Breast epithelium (tissue), 4 donors: Measurements from ENCODE around the gene TSPO. TPM values are rescaled to one million over a fixed set of nuclear protein-coding genes. Genes with fewer than 3 reads are reported as not detected.
"Not testable (repeated sequence)": the region's sequence is repeated elsewhere in the genome, so short reads cannot be mapped to it uniquely, and the experiment has no call there.

Experiments used
- DNase-seq, 2 donors: peaks; one replicate each; pipeline ENCODE4 v3.0.0-alpha.2; 2019; ENCODE audit warnings: low spot score in 2 of 2
- H3K27ac ChIP-seq, 2 donors: fragments of 200-600 bp; sonication (generic) in 1 of 2; one replicate each; pipeline ENCODE4 v1.5.1; 2016 to 2019; ENCODE audit warnings: mild to moderate bottlenecking in 1 of 2
- H3K27me3 ChIP-seq, 2 donors: fragments of 200-600 bp; sonication (generic) in 1 of 2; one replicate each; pipeline versions ENCODE4 v1.5.1 to v1.6.0; 2017 to 2019; ENCODE audit warnings: control low read depth in 1 of 2, mild to moderate bottlenecking in 1 of 2
- H3K36me3 ChIP-seq: fragments of 200-600 bp; one replicate; pipeline ENCODE4 v1.5.1; 2019
- H3K4me1 ChIP-seq, 2 donors: fragments of 200-600 bp; sonication (generic); one replicate each; pipeline ENCODE4 v1.5.1; 2016 to 2019; ENCODE audit warnings: control low read depth in 1 of 2
- H3K4me3 ChIP-seq, 3 donors: fragments of 200-600 bp; sonication (generic); 1 replicate in 2 of 3; 2 replicates in 1 of 3; pipeline ENCODE4 v1.5.1; 2016 to 2019; ENCODE audit warnings: mild to moderate bottlenecking in 3 of 3, moderate library complexity in 2 of 3
- H3K9me3 ChIP-seq, 2 donors: fragments of 200-600 bp; sonication (generic) in 1 of 2; one replicate each; pipeline ENCODE4 v1.5.1; 2016 to 2019; ENCODE audit warnings: control low read depth in 1 of 2
- POLR2A ChIP-seq: fragments of 450-650 bp; IDR thresholded peaks from one replicate; pipeline ENCODE4 v1.6.1; 2016; ENCODE audit warnings: antibody characterized with exemption, mild to moderate bottlenecking, moderate library complexity
- POLR2AphosphoS5 ChIP-seq, 3 donors: sonication (generic); formaldehyde crosslinking; IDR thresholded peaks; one replicate each; pipeline ENCODE4 v1.6.1; 2017; ENCODE audit warnings: antibody characterized with exemption in 3 of 3
- intact Hi-C: fragments of 100-400 bp; cut with DNase I; formaldehyde crosslinking; loops from one replicate; pipeline ENCODE4 v1.15.1; 2023; ENCODE audit warnings: low total_unique reads
- total RNA-seq, 3 donors: library from RNA; depleted of rRNA; stranded (reverse); fragments of >200 nt; gene quantifications; one replicate each; pipeline ENCODE4 v1.1.0, GENCODE V29; 2016
- TF ChIP-seq, protein P1 (sequence below), 3 donors: fragments of 450-650 bp; IDR thresholded peaks; one replicate each; pipeline ENCODE4 v1.5.1; 2016 to 2017; ENCODE audit warnings: antibody characterized with exemption in 3 of 3, mild to moderate bottlenecking in 3 of 3, moderate library complexity in 3 of 3

Gene TSPO
- total RNA-seq: 100 to 1,000 TPM; 250 to 468 (median 284) TPM

GRCh38 chr22:43151251-43152002 is at the start of gene TSPO:
Gene TSPO, plus strand, starts transcription at chr22:43151559. Its CDS starts 7,680 bp downstream, at chr22:43159239.
- Histone ChIP-seq H3K4me3 (peak within 1 kb of the TSS; percentile 88 to 93 (median 89)), H3K4me1 (no peaks in the 10 kb centered on the region), H3K36me3 (no peaks in the 10 kb centered on the region), H3K27me3 (no peaks in the 10 kb centered on the region), H3K9me3 (no peaks in the 10 kb centered on the region), H3K27ac (peak within 1 kb of the TSS; percentile 80 to 93)
- TF ChIP-seq POLR2A: no peak
- TF ChIP-seq, protein P1, sequence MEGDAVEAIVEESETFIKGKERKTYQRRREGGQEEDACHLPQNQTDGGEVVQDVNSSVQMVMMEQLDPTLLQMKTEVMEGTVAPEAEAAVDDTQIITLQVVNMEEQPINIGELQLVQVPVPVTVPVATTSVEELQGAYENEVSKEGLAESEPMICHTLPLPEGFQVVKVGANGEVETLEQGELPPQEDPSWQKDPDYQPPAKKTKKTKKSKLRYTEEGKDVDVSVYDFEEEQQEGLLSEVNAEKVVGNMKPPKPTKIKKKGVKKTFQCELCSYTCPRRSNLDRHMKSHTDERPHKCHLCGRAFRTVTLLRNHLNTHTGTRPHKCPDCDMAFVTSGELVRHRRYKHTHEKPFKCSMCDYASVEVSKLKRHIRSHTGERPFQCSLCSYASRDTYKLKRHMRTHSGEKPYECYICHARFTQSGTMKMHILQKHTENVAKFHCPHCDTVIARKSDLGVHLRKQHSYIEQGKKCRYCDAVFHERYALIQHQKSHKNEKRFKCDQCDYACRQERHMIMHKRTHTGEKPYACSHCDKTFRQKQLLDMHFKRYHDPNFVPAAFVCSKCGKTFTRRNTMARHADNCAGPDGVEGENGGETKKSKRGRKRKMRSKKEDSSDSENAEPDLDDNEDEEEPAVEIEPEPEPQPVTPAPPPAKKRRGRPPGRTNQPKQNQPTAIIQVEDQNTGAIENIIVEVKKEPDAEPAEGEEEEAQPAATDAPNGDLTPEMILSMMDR (IDR thresholded peaks at IDR 0.05): no peak
- TF ChIP-seq POLR2AphosphoS5 (IDR thresholded peaks at IDR 0.05): no peak
- intact Hi-C loops: loop anchor here (10.0 kb wide), 1 partner anchor 1213 kb away; no protein-coding TSS in a partner anchor
- DNase-seq: peak; percentile 62 to 78

DNA sequence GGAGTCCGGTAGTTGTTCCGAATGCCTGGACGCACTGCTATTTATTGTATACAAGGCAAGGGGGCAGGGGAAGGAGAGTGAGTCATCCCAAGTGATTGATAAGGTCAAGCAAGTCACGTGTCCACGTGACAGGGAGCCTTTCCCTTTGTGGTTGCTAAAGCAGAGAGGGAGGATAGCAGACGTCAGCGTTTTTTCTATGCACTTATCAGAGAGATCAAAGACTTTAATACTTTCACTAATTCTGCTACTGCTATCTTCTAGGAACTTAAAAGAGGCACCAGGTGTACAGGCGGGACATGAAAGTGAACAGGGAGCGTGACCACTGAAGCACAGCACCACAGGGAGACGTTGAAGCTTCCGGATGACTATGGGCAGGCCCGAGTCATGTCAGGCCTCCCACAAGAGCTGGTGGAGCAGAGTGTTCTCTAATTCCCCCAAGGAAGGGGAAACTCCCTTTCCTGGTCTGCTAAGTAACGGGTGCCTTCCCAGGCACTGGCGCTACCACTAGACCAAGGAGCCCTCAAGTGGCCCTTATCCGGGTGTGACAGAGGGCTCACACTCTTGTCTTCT is 47.2 kb upstream of the TSPO start:
- H3K36me3 ChIP-seq, DNase-seq, H3K4me1 ChIP-seq, H3K27me3 ChIP-seq, H3K27ac ChIP-seq, intact Hi-C loops, H3K4me3 ChIP-seq, H3K9me3 ChIP-seq: not testable (repeated sequence)

DNA sequence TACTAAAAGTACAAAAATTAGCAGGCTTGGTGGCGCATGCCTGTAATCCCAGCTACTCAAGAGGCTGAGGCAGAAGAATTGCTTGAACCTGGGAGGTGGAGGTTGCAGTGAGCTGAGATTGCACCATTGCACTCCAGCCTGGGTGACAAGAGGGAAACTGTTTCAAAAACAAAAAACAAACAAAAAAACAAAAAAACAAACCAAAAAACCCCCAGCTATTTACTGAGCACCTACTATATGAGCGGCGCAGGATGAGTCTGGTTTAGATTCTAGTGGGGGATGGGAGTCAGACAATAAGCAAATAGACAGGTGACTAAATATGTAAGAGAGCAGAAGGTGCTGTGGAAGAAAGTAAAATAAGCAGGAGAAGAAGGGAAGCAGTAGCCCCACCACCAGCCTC is 46.4 kb upstream of the TSPO start:
- H3K36me3 ChIP-seq, H3K9me3 ChIP-seq, intact Hi-C loops, H3K27ac ChIP-seq, H3K4me3 ChIP-seq, H3K27me3 ChIP-seq, H3K4me1 ChIP-seq, DNase-seq: not testable (repeated sequence)

GRCh38 chr22:43106302-43106701 is 45.1 kb upstream of the TSPO start:
- Histone ChIP-seq H3K4me1 (peaks cover 0 to 3% of the 10 kb centered on the region in 2 donors), H3K4me3 (no peak overlapping the region), H3K27me3 (peaks cover 0 to 3% of the 10 kb centered on the region in 2 donors), H3K27ac (no peak overlapping the region), H3K9me3 (no peaks in the 10 kb centered on the region), H3K36me3 (no peaks in the 10 kb centered on the region)
- TF ChIP-seq POLR2AphosphoS5 (IDR thresholded peaks at IDR 0.05) (no peak), POLR2A (no peak)
- no peak for DNase-seq
- intact Hi-C loops: no loop called here

- intact Hi-C loops: no loop called here
- Histone ChIP-seq H3K36me3 (no peaks in the 10 kb centered on the region), H3K4me1 (peaks cover 3 to 5% of the 10 kb centered on the region in 2 donors), H3K27me3 (peaks cover 0 to 3% of the 10 kb centered on the region in 2 donors), H3K27ac (no peak overlapping the region), H3K4me3 (peak overlapping the region in 1 of 3 donors; percentile 71), H3K9me3 (no peaks in the 10 kb centered on the region)
- no peak for DNase-seq
- TF ChIP-seq POLR2AphosphoS5 (IDR thresholded peaks at IDR 0.05) (no peak), POLR2A (no peak)
- TF ChIP-seq, protein P1 (IDR thresholded peaks at IDR 0.05): no peak
Measured at GRCh38 chr22:43109511-43109910, 41.8 kb upstream of the TSPO start.

- Histone ChIP-seq H3K4me3 (peak overlapping the region; percentile 41 to 71 (median 70)), H3K9me3 (no peaks in the 10 kb centered on the region), H3K36me3 (no peaks in the 10 kb centered on the region), H3K27me3 (peaks cover 0 to 3% of the 10 kb centered on the region in 2 donors), H3K4me1 (peaks cover 3 to 5% of the 10 kb centered on the region in 2 donors), H3K27ac (no peak overlapping the region)
- intact Hi-C loops: no loop called here
- no peak for DNase-seq
- TF ChIP-seq, protein P1 (IDR thresholded peaks at IDR 0.05): no peak
- TF ChIP-seq POLR2A (no peak), POLR2AphosphoS5 (IDR thresholded peaks at IDR 0.05) (no peak)
Measured at GRCh38 chr22:43109921-43110443, 41.4 kb upstream of the TSPO start.
